HepG2 (cell line): Measurements from ENCODE around the gene TBCD. TPM values are rescaled to one million over a fixed set of nuclear protein-coding genes. Genes with fewer than 3 reads are reported as not detected.

Experiments used
- ATAC-seq: fragments of 200-7000 bp; cut with Tn5 transposase; 3 replicates; pipeline ENCODE4 v1.9.1; 2020; ENCODE audit warnings: mild to moderate bottlenecking, moderate library complexity
- BruUV-seq: library from RNA; stranded (reverse); fragments of 400-500 nt; replicated peaks from 2 replicates; lab custom pipeline; 2021; lab: Mats Ljungman, UMichigan
- CTCF ChIA-PET: fragments of 300-600 bp; formaldehyde crosslinking; extraction: SDS; loops from one replicate; lab custom pipeline; 2021; ENCODE audit warnings: low total read pairs, inconsistent platforms, low intra/inter-chr PET ratio; lab: Yijun Ruan, JAX
- POLR2A ChIA-PET: fragments of 350-600 bp; sonication (Branson Sonifier 250); formaldehyde crosslinking; loops from one replicate; lab custom pipeline; 2020; ENCODE audit warnings: antibody characterized with exemption, inconsistent platforms; lab: Yijun Ruan, JAX
- DNase-seq: peaks from one replicate; pipeline ENCODE4 v3.0.0-alpha.2; 2015; ENCODE audit warnings: low spot score
- FAIRE-seq: peaks from 3 replicates; lab custom pipeline; 2011; peaks lifted over from hg19 to GRCh38; lab: Jason Lieb, UNC
- H2AFZ ChIP-seq: one replicate; pipeline ENCODE4 v1.6.1; 2011; ENCODE audit warnings: low read length, inconsistent platforms
- H3K27ac ChIP-seq: fragments of 300-600 bp; 3 replicates; pipeline ENCODE4 v1.8.0; 2011; ENCODE audit warnings: mixed run types, mild to moderate bottlenecking, mixed read lengths, low read length, inconsistent platforms; ENCODE audit not compliant: insufficient read depth; ENCODE audit errors: extremely low read length
- H3K27me3 ChIP-seq, 2 experiments: fragments of 200-600 bp in 1 of 2; 2 replicates in 1 of 2; 3 replicates in 1 of 2; pipeline versions ENCODE4 v1.6.0 to v1.8.0; 2011; ENCODE audit warnings: low read length in 2 of 2, mild to moderate bottlenecking in 2 of 2, moderate library complexity in 2 of 2, inconsistent platforms in 1 of 2; ENCODE audit not compliant: insufficient read depth in 2 of 2, control insufficient read depth in 1 of 2
- H3K36me3 ChIP-seq, 2 experiments: fragments of 200-600 bp in 1 of 2; replicated peaks in 1 of 2; 2 replicates in 1 of 2; 3 replicates in 1 of 2; pipeline versions ENCODE4 v1.5.1 to v1.8.0; 2011; ENCODE audit warnings: low read length in 2 of 2, inconsistent platforms in 1 of 2; ENCODE audit not compliant: insufficient read depth in 2 of 2, control insufficient read depth in 1 of 2
- H3K4me1 ChIP-seq: 2 replicates; pipeline ENCODE4 v1.5.1; 2012; ENCODE audit warnings: low read length, inconsistent platforms; ENCODE audit not compliant: insufficient read depth
- H3K4me2 ChIP-seq: 2 replicates; pipeline ENCODE4 v1.6.0; 2011; ENCODE audit warnings: low read depth, low read length, inconsistent platforms
- H3K4me3 ChIP-seq, 3 experiments: fragments of 200-600 bp in 1 of 3; sonication (generic), shearing (Covaris generic) in 1 of 3; replicated peaks in 1 of 3; 2 replicates each; pipeline ENCODE4 v1.5.1; 2011 to 2016; ENCODE audit warnings: low read length in 3 of 3, inconsistent platforms in 2 of 3, low read depth in 2 of 3, mild to moderate bottlenecking in 2 of 3, control low read depth in 1 of 3, mixed read lengths in 1 of 3; ENCODE audit not compliant: insufficient read depth in 1 of 3
- H3K79me2 ChIP-seq: one replicate; pipeline ENCODE4 v1.6.1; 2011; ENCODE audit warnings: low read length, inconsistent platforms; ENCODE audit not compliant: insufficient read depth
- H3K9ac ChIP-seq: 2 replicates; pipeline ENCODE4 v1.6.0; 2011; ENCODE audit warnings: mild to moderate bottlenecking, low read depth, low read length, inconsistent platforms; ENCODE audit not compliant: insufficient read depth
- H3K9me3 ChIP-seq: 2 replicates; pipeline ENCODE4 v1.5.1; 2012; ENCODE audit warnings: mild to moderate bottlenecking, low read length
- H4K20me1 ChIP-seq: 2 replicates; pipeline ENCODE4 v1.6.0; 2011; ENCODE audit warnings: inconsistent platforms, mild to moderate bottlenecking, low read length, moderate library complexity; ENCODE audit not compliant: insufficient read depth
- CHCHD3 ChIP-seq: sonication (generic); formaldehyde crosslinking; IDR thresholded peaks from 2 replicates; pipeline ENCODE4 v1.8.0; 2022; ENCODE audit warnings: mild to moderate bottlenecking, missing genetic modification reagents, moderate library complexity
- CSRNP2 ChIP-seq: sonication (generic); formaldehyde crosslinking; conservative IDR thresholded peaks from 2 replicates; pipeline ENCODE4 v1.8.0; 2022; ENCODE audit warnings: low read depth, missing genetic modification reagents
- DMAP1 ChIP-seq: IDR thresholded peaks from 2 replicates; pipeline ENCODE4 v1.6.1; 2016
- GABPA ChIP-seq, 2 experiments: IDR thresholded peaks; 2 replicates each; pipeline ENCODE4 v1.6.1; 2011 to 2016; ENCODE audit warnings: low read depth in 2 of 2, low read length in 1 of 2, missing biosample characterization in 1 of 2, missing genetic modification characterization in 1 of 2
- KLF13 ChIP-seq: sonication (generic); formaldehyde crosslinking; IDR thresholded peaks from 2 replicates; pipeline ENCODE4 v1.4.0; 2020; ENCODE audit warnings: mild to moderate bottlenecking, missing genetic modification reagents
- KLF15 ChIP-seq: sonication (generic); formaldehyde crosslinking; IDR thresholded peaks from 2 replicates; pipeline ENCODE4 v1.8.1; 2023; ENCODE audit warnings: borderline replicate concordance, mild to moderate bottlenecking, inconsistent platforms, missing genetic modification reagents, mixed read lengths
- NAIF1 ChIP-seq: sonication (generic); formaldehyde crosslinking; IDR thresholded peaks from 2 replicates; pipeline ENCODE4 v1.5.0; 2020; ENCODE audit warnings: mild to moderate bottlenecking, missing genetic modification reagents, borderline replicate concordance
- SAP130 ChIP-seq: IDR thresholded peaks from 2 replicates; pipeline ENCODE4 v1.6.1; 2016; ENCODE audit warnings: low read depth
- ZBTB33 ChIP-seq: sonication (generic); formaldehyde crosslinking; IDR thresholded peaks from 2 replicates; pipeline ENCODE4 v1.4.0; 2020; ENCODE audit warnings: missing genetic modification reagents
- ZFX ChIP-seq: sonication (generic); formaldehyde crosslinking; IDR thresholded peaks from 2 replicates; pipeline ENCODE4 v1.4.0; 2020; ENCODE audit warnings: mild to moderate bottlenecking, low read depth, missing genetic modification reagents, moderate library complexity
- ZNF317 ChIP-seq: sonication (generic); formaldehyde crosslinking; IDR thresholded peaks from 2 replicates; pipeline ENCODE4 v1.5.0; 2020; ENCODE audit warnings: mild to moderate bottlenecking, missing genetic modification reagents
- ZNF33B ChIP-seq: sonication (generic); formaldehyde crosslinking; IDR thresholded peaks from 2 replicates; pipeline ENCODE4 v1.5.1; 2020; ENCODE audit warnings: mild to moderate bottlenecking, missing genetic modification reagents
- ZNF503 ChIP-seq: sonication (generic); formaldehyde crosslinking; IDR thresholded peaks from 2 replicates; pipeline ENCODE4 v1.4.0; 2020; ENCODE audit warnings: missing genetic modification reagents
- ZNF761 ChIP-seq: sonication (generic); formaldehyde crosslinking; conservative IDR thresholded peaks from 2 replicates; pipeline ENCODE4 v1.4.0; 2020; ENCODE audit warnings: mild to moderate bottlenecking, missing genetic modification reagents
- WGBS: methylation state at CpG from one replicate; pipeline ENCODE4 v1.1.6; 2017; ENCODE audit warnings: low lambda C conversion rate; 5-methylcytosine and 5-hydroxymethylcytosine counted together
- in situ Hi-C: cut with HindIII; loops from 2 replicates; pipeline ENCODE4 v1.10.0; 2017; ENCODE audit warnings: low pct_unique_long_range_greater_than_20kb; ENCODE audit not compliant: extremely low pct_ligation_motif_present
- intact Hi-C: fragments of 100-400 bp; cut with micrococcal nuclease; formaldehyde crosslinking; loops from one replicate; pipeline ENCODE4 v1.10.0; 2022; ENCODE audit not compliant: unreplicated experiment
- polyA plus RNA-seq, 8 experiments: library from polyadenylated mRNA; depleted of rRNA in 3 of 8; stranded (reverse) in 7 of 8; unstranded in 1 of 8; fragments of >200 nt; fragmentation: Illumina TruSeq in 4 of 8; extraction: Trizol in 4 of 8; gene quantifications; 2 replicates each; pipeline versions ENCODE4 v1.2.1 to v1.2.3, GENCODE V29; 2011 to 2016; ENCODE audit warnings: low read depth in 4 of 8, missing spikeins in 1 of 8, mixed read lengths in 1 of 8; ENCODE audit not compliant: insufficient read depth in 1 of 8
- total RNA-seq, 5 experiments: library from RNA; depleted of rRNA; stranded (reverse); fragments of >200 nt; fragmentation: Illumina TruSeq; extraction: Trizol; gene quantifications; 2 replicates each; pipeline ENCODE4 v1.2.3, GENCODE V29; 2016; ENCODE audit warnings: low read depth in 1 of 5
- TF ChIP-seq, protein P1 (sequence below): sonication (generic); formaldehyde crosslinking; conservative IDR thresholded peaks from 2 replicates; pipeline ENCODE4 v1.4.0; 2020; ENCODE audit warnings: missing genetic modification reagents

The TBCD gene
- total and polyA plus RNA-seq, 2 of the 13 experiments (the other 11 are each of a cell fraction or from before 2014, with no cell fraction given), result 33.9 to 54.8 TPM

- in situ Hi-C loops (loop anchor here (5.0 kb wide), 1 partner anchor 37 kb away; the partner anchor contains the start of gene FN3KRP), intact Hi-C loops (loop anchor here (5.0 kb wide), 1 partner anchor 37 kb away; the partner anchor contains the start of gene FN3KRP)
- Histone ChIP-seq H2AFZ (no peak overlapping the region), H3K27me3 (no peaks in the 10 kb centered on the region; a peak in 1 of 5 replicates), H3K9me3 (no peaks in the 10 kb centered on the region), H3K4me3 (no peak overlapping the region), H3K4me2 (no peak overlapping the region), H4K20me1 (no peaks in the 10 kb centered on the region), H3K79me2 (peaks cover 14% of the 10 kb centered on the region), H3K4me1 (peaks cover 22% of the 10 kb centered on the region), H3K36me3 (peaks cover 5 to 21% of the 10 kb centered on the region in 2 experiments; a peak in 4 of 5 replicates), H3K27ac (no peak overlapping the region), H3K9ac (no peak overlapping the region)
- ChIA-PET CTCF (no interaction called here), POLR2A (no interaction called here)
- DNase-seq (no peak), FAIRE-seq (no peak), ATAC-seq (no peak)
- TSS peak; percentile 41 for BruUV-seq
- no peak for TF ChIP-seq DMAP1 (CRISPR knock-in tag)
- no peak for TF ChIP-seq CSRNP2 (CRISPR knock-in tag)
- no peak for TF ChIP-seq ZNF317 (CRISPR knock-in tag)
- TF ChIP-seq, protein P1, sequence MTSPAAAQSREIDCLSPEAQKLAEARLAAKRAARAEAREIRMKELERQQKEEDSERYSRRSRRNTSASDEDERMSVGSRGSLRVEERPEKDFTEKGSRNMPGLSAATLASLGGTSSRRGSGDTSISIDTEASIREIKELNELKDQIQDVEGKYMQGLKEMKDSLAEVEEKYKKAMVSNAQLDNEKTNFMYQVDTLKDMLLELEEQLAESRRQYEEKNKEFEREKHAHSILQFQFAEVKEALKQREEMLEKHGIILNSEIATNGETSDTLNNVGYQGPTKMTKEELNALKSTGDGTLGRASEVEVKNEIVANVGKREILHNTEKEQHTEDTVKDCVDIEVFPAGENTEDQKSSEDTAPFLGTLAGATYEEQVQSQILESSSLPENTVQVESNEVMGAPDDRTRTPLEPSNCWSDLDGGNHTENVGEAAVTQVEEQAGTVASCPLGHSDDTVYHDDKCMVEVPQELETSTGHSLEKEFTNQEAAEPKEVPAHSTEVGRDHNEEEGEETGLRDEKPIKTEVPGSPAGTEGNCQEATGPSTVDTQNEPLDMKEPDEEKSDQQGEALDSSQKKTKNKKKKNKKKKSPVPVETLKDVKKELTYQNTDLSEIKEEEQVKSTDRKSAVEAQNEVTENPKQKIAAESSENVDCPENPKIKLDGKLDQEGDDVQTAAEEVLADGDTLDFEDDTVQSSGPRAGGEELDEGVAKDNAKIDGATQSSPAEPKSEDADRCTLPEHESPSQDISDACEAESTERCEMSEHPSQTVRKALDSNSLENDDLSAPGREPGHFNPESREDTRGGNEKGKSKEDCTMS (CRISPR knock-in tag), result no peak
- TF ChIP-seq CHCHD3 (CRISPR knock-in tag), result no peak
- no peak for TF ChIP-seq KLF15 (CRISPR knock-in tag)
- 0 out of 2 replicates have a peak, but pooled peaks have one; percentile 48 for TF ChIP-seq ZNF33B (CRISPR knock-in tag)
- TF ChIP-seq ZNF761, result no peak
- TF ChIP-seq ZNF503 (CRISPR knock-in tag), result no peak
- TF ChIP-seq NAIF1 (CRISPR knock-in tag), result no peak
- TF ChIP-seq ZFX (CRISPR knock-in tag), result no peak
- no peak for TF ChIP-seq GABPA (IDR thresholded peaks at IDR 0.05; ENCODE audit: low read depth, low read length)
- TF ChIP-seq GABPA (CRISPR knock-in tag; IDR thresholded peaks at IDR 0.05; ENCODE audit: low read depth), result no peak
- no peak for TF ChIP-seq SAP130 (CRISPR knock-in tag)
- TF ChIP-seq KLF13 (CRISPR knock-in tag), result no peak
- TF ChIP-seq ZBTB33 (CRISPR knock-in tag), result 0 out of 2 replicates have a peak, but pooled peaks have one; percentile 22
- 95% methylated on average over 19 of the region's 19 CpGs for WGBS
Measured at GRCh38 chr17:82754297-82755208, 2.7 kb downstream of the TBCD start.
